PFSK-1 (cell line): ENCODE results near the gene ZNF428.

Source experiments
- POLR2AphosphoS5 ChIP-seq: IDR thresholded peaks from 2 replicates; pipeline ENCODE4 v1.6.1; 2012; ENCODE audit warnings: low read depth, mild to moderate bottlenecking, control low read depth, low read length, moderate library complexity
- SIN3A ChIP-seq: IDR thresholded peaks from 2 replicates; pipeline ENCODE4 v1.6.1; 2012; ENCODE audit warnings: mild to moderate bottlenecking, low read length, moderate library complexity, borderline replicate concordance; ENCODE audit not compliant: insufficient read depth
- TAF1 ChIP-seq: IDR thresholded peaks from 2 replicates; pipeline ENCODE4 v1.6.1; 2012; ENCODE audit warnings: low read length, control low read depth, borderline replicate concordance; ENCODE audit not compliant: insufficient read depth
- TF ChIP-seq, protein P1 (sequence below), 2 experiments: IDR thresholded peaks; 2 replicates each; pipeline versions ENCODE4 v1.6.1 to v1.8.0; 2011 to 2012; ENCODE audit warnings: low read depth in 2 of 2, low read length in 2 of 2, control low read depth in 1 of 2, inconsistent platforms in 1 of 2, mild to moderate bottlenecking in 1 of 2, moderate library complexity in 1 of 2; ENCODE audit not compliant: insufficient read depth in 1 of 2

GRCh38 chr19:43638214-43638994 is 19.0 kb upstream of the ZNF428 start:
- no peak for TF ChIP-seq POLR2AphosphoS5
- TF ChIP-seq, protein P1, sequence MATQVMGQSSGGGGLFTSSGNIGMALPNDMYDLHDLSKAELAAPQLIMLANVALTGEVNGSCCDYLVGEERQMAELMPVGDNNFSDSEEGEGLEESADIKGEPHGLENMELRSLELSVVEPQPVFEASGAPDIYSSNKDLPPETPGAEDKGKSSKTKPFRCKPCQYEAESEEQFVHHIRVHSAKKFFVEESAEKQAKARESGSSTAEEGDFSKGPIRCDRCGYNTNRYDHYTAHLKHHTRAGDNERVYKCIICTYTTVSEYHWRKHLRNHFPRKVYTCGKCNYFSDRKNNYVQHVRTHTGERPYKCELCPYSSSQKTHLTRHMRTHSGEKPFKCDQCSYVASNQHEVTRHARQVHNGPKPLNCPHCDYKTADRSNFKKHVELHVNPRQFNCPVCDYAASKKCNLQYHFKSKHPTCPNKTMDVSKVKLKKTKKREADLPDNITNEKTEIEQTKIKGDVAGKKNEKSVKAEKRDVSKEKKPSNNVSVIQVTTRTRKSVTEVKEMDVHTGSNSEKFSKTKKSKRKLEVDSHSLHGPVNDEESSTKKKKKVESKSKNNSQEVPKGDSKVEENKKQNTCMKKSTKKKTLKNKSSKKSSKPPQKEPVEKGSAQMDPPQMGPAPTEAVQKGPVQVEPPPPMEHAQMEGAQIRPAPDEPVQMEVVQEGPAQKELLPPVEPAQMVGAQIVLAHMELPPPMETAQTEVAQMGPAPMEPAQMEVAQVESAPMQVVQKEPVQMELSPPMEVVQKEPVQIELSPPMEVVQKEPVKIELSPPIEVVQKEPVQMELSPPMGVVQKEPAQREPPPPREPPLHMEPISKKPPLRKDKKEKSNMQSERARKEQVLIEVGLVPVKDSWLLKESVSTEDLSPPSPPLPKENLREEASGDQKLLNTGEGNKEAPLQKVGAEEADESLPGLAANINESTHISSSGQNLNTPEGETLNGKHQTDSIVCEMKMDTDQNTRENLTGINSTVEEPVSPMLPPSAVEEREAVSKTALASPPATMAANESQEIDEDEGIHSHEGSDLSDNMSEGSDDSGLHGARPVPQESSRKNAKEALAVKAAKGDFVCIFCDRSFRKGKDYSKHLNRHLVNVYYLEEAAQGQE (IDR thresholded peaks at IDR 0.05; ENCODE audit: insufficient read depth in 1 of 2, low read depth in 2 of 2, low read length in 2 of 2), result no peak
- no peak for TF ChIP-seq TAF1
- TF ChIP-seq SIN3A, result no peak
